SH-SY5Y (cell line): ENCODE data around the gene SAA2.

Experiments used
- GATA2 ChIP-seq: IDR thresholded peaks from 2 replicates; pipeline ENCODE4 v1.6.1; 2011; ENCODE audit warnings: mild to moderate bottlenecking, low read depth, low read length
- GATA3 ChIP-seq: IDR thresholded peaks from 2 replicates; pipeline ENCODE4 v1.6.1; 2011; ENCODE audit warnings: low read depth, mild to moderate bottlenecking, low read length, moderate library complexity

- TF ChIP-seq GATA3, result no peak
- TF ChIP-seq GATA2, result no peak
These were observed at the start of gene SAA2 for GRCh38 chr11:18248561-18248960.
